Body of pancreas (tissue), 4 donors: ENCODE data around the gene SLC35A1. TPM values are rescaled to one million over a fixed set of nuclear protein-coding genes. Genes with fewer than 3 reads are reported as not detected.

Source experiments
- ATAC-seq: fragments of 150-250 bp; one replicate; pipeline ENCODE4 v1.9.1; 2016
- DNase-seq, 4 donors: peaks; one replicate each; pipeline ENCODE4 v3.0.0-alpha.2; 2019
- H3K27ac ChIP-seq, 4 donors: fragments of 200-600 bp; sonication (generic); 1 replicate in 3 of 4; 2 replicates in 1 of 4; pipeline versions ENCODE4 v1.5.1 to v1.6.1; 2016 to 2019; ENCODE audit warnings: mild to moderate bottlenecking in 1 of 4, mixed read lengths in 1 of 4, moderate library complexity in 1 of 4
- H3K27me3 ChIP-seq, 2 donors: fragments of 200-600 bp; sonication (generic); one replicate each; pipeline ENCODE4 v1.6.0; 2016; ENCODE audit warnings: mild to moderate bottlenecking in 1 of 2
- H3K36me3 ChIP-seq, 2 donors: fragments of 200-600 bp; sonication (generic); replicated peaks in 1 of 2; 2 replicates each; pipeline ENCODE4 v1.5.1; 2016; ENCODE audit warnings: low read depth in 2 of 2; ENCODE audit not compliant: insufficient read depth in 1 of 2
- H3K4me1 ChIP-seq: fragments of 200-600 bp; sonication (generic); one replicate; pipeline ENCODE4 v1.6.0; 2016
- H3K4me3 ChIP-seq, 2 donors: fragments of 200-600 bp; sonication (generic); 1 replicate in 1 of 2; 2 replicates in 1 of 2; pipeline ENCODE4 v1.5.1; 2016 to 2019
- H3K9me3 ChIP-seq, 3 donors: fragments of 200-600 bp; sonication (generic); 1 replicate in 2 of 3; 2 replicates in 1 of 3; pipeline ENCODE4 v1.5.1; 2016
- CTCF ChIP-seq, 7 experiments: fragments of 450-650 bp in 4 of 7; fragments of 200-600 bp in 3 of 7; sonication (generic) in 3 of 7; IDR thresholded peaks; one replicate each; pipeline ENCODE4 v1.5.1; 2016 to 2019; ENCODE audit warnings: antibody characterized with exemption in 7 of 7
- POLR2A ChIP-seq, 3 donors: fragments of 450-650 bp; IDR thresholded peaks; one replicate each; pipeline ENCODE4 v1.6.1; 2016; ENCODE audit warnings: antibody characterized with exemption in 3 of 3, mild to moderate bottlenecking in 2 of 3
- WGBS, 2 donors: methylation state at CpG; one replicate each; pipeline ENCODE4 v1.1.5; 2017; 5-methylcytosine and 5-hydroxymethylcytosine counted together
- intact Hi-C: fragments of 100-400 bp; cut with DNase I; formaldehyde crosslinking; loops from one replicate; pipeline ENCODE4 v1.15.1; 2023
- total RNA-seq, 2 donors: library from RNA; depleted of rRNA; stranded (reverse); fragments of >200 nt; gene quantifications; one replicate each; pipeline ENCODE4 v1.1.0, GENCODE V29; 2016

Gene SLC35A1
- total RNA-seq, 2 donors from 2014 or later = 6.9 to 16.1 TPM

GRCh38 chr6:87494761-87495422, 22.1 kb downstream of the SLC35A1 start:
- TF ChIP-seq CTCF (IDR thresholded peaks at IDR 0.05) (no peak), POLR2A (IDR thresholded peaks at IDR 0.05) (no peak)

GRCh38 chr6:87498048-87498447, 25.3 kb downstream of the SLC35A1 start:
- TF ChIP-seq POLR2A (IDR thresholded peaks at IDR 0.05) (no peak), CTCF (IDR thresholded peaks at IDR 0.05) (no peak)
- no peak overlapping the region for H3K4me3 ChIP-seq
- intact Hi-C loops = no loop called here
- no peaks in the 10 kb centered on the region for H3K4me1 ChIP-seq
- no peaks in the 10 kb centered on the region for H3K27me3 ChIP-seq
- no peak for ATAC-seq
- no peaks in the 10 kb centered on the region for H3K9me3 ChIP-seq
- no peak overlapping the region for H3K27ac ChIP-seq
- DNase-seq = no peak
- H3K36me3 ChIP-seq = no peaks in the 10 kb centered on the region

More at GRCh38 chr6:87494761-87495422, 22.1 kb downstream of the SLC35A1 start:
- WGBS, 2 donors = 93 to 94% methylated on average over 8 of the region's 8 CpGs
- H3K9me3 ChIP-seq = no peaks in the 10 kb centered on the region
- ATAC-seq (no peak), DNase-seq (no peak)
- H3K27ac ChIP-seq = no peak overlapping the region
- no peaks in the 10 kb centered on the region for H3K36me3 ChIP-seq
- no peak overlapping the region for H3K4me3 ChIP-seq
- no peaks in the 10 kb centered on the region for H3K4me1 ChIP-seq
- intact Hi-C loops = no loop called here
- H3K27me3 ChIP-seq = no peaks in the 10 kb centered on the region

- TF ChIP-seq CTCF (IDR thresholded peaks at IDR 0.05) = no peak
- TF ChIP-seq POLR2A (IDR thresholded peaks at IDR 0.05) = no peak
- H3K9me3 ChIP-seq = no peaks in the 10 kb centered on the region
- ATAC-seq (no peak), DNase-seq (no peak)
- no peak overlapping the region for H3K27ac ChIP-seq
- 87 to 92% methylated on average over 6 of the region's 6 CpGs for WGBS, 2 donors
- H3K36me3 ChIP-seq = peaks cover 0 to 2% of the 10 kb centered on the region in 2 donors
- intact Hi-C loops = no loop called here
- H3K4me3 ChIP-seq = no peak overlapping the region
- H3K27me3 ChIP-seq = no peaks in the 10 kb centered on the region
- H3K4me1 ChIP-seq = no peaks in the 10 kb centered on the region
These were observed 29.2 kb downstream of the SLC35A1 start for GRCh38 chr6:87501809-87502572.

GRCh38 chr6:87504441-87504840, 31.7 kb downstream of the SLC35A1 start:
- WGBS, 2 donors = 73 to 75% methylated on average over 1 of the region's 1 CpG
- H3K27ac ChIP-seq = no peak overlapping the region
- intact Hi-C loops = no loop called here
- H3K27me3 ChIP-seq = no peaks in the 10 kb centered on the region
- no peak for DNase-seq
- no peaks in the 10 kb centered on the region for H3K9me3 ChIP-seq
- no peak overlapping the region for H3K4me3 ChIP-seq
- TF ChIP-seq CTCF (IDR thresholded peaks at IDR 0.05) = no peak
- TF ChIP-seq POLR2A (IDR thresholded peaks at IDR 0.05) = no peak
- H3K4me1 ChIP-seq = no peaks in the 10 kb centered on the region
- no peak for ATAC-seq
- H3K36me3 ChIP-seq = peaks cover 2 to 3% of the 10 kb centered on the region in 2 donors
